CD4-positive, alpha-beta T cell treated with Interleukin-17A for 1 hour (primary cell): ENCODE measurements around the gene TRDN.

Experiments
- DNase-seq: peaks from one replicate; pipeline ENCODE4 v3.0.0-alpha.2; 2020

TRDN gene

DNA sequence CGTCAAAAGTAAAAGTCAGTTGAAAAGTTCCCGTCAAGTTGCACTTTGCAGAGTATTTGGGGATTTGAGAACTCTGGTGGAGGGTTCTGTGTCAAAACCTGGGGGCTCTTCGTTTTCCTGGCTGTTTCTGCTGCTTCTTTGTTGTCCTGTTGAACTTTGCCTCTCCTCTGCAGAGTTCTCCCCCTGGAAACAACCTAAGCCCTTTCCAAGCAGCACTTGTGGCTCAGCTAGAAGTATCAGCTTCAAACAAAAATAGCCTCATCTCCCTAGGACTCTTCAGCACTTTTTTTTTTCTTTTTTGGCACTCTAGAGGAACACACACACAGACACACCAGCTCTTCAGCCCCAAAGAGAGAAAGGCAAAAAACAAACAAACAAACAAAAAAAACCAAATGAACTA lies at the start of gene TRDN:
TRDN (minus strand) TSS at position 169 of the 400 bp plus-strand sequence. CDS start 175 bp downstream, outside the sequence.
- no peak for DNase-seq

GRCh38 chr6:123681957-123682462 lies 45.3 kb upstream of the TRDN start:
- DNase-seq = no peak

DNA sequence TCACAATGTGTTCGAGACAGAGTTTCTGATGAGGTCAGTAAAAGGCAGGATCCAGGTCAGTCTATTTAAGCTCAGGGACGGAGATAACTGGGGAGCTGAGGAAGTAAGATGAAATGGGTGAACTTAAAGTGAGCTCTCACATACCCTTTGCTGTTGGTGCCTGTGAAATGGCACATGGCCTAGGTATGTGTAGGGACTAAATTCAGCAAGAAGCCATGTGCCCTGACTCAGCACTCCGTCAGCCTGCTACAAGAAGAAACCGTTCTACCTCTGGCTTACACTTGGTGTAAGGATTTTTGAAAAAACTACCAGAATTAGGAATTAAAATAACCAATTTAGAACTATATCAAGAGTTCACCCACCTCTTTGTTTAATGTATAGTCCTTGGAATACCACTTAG lies 41.1 kb upstream of the TRDN start:
- DNase-seq = no peak

DNA sequence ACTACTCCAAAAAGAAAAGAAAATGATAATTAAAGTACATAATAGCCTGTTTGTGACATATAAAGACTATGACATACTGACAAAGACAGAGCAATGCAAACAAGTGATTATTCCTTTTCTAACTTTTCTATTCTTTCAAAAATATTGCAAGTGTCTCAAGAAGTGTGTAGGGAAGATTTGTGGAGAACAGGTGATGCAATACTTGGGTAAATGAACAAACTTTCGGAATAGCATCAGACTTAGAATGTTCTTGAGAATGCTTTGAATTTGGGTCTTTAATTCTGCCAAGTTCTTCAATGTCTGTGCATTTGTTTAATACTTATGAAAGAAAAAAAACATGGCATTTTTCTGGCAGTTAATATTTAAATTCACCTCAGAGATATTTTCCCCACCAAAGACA lies 40.0 kb upstream of the TRDN start:
- DNase-seq = no peak

DNA sequence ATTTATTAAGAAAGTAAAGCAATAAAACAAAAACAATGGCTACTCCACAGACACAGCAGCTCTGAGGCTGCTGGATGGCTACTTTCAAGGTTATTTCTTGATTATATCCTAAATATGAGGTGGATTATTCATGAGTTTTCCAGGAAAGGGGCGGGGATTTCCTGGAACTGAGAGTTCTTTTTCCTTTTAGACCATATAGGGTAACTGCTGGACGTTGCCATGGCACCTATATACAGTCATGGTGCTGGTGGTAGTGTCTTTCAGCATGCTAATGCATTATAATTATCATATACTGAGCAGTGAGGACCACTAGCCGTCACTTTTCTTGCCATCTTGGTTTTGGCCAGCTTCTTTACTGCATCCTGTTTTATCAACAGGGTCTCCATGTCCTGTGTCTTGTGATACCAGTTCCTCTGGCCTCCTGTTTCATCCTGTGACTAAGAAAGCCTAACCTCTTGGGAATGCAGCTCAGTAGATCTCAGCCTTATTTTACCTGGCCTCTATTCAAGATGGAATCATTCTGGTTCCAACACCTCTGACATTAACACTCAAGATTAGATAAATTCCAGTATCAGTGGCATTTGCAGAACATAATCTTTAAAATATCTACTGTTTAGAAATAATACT lies 32.3 kb upstream of the TRDN start:
- DNase-seq = no peak

GRCh38 chr6:123668063-123668462 lies 31.3 kb upstream of the TRDN start:
- no peak for DNase-seq

GRCh38 chr6:123663436-123663835 lies 26.7 kb upstream of the TRDN start:
- no peak for DNase-seq

GRCh38 chr6:123662757-123663156 lies 26.0 kb upstream of the TRDN start:
- no peak for DNase-seq

DNA sequence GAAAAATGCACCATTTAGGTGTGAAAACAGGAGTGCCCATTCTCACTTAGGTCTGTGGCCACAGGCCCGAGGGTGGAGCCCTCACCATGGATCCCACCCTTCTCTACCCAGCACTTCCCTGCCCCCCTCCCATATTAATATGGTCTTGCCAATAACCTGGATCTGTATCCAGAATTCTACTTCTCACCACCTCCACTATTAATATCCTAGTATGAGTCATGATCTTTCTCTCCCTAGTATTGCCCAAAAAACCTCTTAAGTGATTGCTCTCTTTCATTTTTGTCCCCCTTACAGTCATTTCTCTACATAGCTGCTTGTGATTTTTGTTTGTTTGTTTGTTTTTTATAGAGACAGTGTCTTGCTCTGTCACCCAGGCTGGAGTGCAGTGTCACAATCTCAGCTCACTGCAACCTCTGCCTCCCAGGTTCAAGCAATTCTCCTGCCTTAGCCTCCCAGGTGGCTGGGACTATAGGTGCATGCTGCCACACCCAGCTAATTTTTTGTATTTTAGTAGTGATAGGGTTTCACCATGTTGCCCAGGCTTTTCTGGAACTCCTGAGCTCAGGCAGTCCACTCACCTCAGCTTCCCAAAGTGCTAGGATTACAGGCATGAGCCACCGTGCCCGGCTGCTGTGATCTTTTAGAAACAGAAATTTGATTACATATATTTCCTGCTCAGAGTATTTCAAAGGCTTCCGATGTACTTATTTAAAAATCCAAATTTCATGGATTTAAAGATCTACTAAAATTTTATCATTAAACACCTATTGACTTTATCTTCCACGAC lies 24.5 kb upstream of the TRDN start:
- DNase-seq = no peak

DNA sequence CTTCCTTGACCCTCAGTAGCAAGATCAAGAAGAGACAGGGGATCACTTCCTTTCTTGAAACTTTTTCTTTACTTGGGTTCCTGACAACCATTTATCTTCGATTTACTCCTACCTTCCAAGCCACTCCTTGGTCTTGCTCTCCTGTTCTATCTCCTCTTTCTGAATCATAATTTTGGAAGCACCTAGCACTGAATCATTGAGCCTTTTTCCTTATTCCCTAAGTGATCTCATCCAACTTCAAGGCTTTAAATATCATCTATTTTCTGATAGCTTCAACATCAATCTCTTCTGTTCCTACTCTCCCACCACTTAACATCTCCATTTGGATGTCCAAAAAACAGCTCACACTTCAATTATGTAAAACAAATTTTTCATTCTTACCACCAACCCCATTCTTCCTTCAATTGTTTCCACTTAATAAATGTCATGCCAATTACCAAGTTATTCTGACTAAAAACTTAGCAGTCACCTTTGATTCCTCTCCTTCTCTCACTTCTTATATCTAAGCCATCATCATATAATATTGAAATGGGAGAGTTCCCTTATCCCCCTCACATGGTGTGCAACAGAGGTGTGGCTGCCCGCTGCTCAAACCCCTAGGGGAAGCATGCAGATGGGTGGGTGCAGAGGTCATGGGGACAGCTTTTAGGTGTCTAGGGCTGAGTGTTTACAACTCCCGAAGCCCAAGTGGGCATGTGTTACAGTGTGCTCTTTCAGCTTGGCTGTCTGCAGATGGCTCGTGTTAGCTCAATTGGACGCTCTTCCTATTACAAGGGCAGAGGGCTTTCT lies 23.4 kb upstream of the TRDN start:
- DNase-seq = no peak

DNA sequence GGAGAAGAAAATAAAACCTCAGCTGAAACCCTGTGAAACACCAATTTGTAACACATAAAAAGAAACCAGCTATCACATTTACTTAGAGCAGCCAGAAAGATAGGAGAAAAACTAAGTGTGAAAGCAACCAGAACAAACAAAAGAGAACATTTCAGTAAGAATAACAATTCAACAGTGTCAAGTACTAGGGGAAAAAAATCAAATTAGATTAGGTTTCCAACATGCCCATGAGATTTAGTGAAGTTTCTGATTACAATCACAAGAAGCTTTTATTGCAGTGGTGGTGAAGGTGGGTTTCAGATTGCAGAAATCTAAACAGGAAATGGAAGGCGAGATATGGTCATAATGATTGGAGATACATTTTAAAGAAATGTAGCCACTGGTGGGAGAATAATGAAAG lies 22.1 kb upstream of the TRDN start:
- DNase-seq = no peak

DNA sequence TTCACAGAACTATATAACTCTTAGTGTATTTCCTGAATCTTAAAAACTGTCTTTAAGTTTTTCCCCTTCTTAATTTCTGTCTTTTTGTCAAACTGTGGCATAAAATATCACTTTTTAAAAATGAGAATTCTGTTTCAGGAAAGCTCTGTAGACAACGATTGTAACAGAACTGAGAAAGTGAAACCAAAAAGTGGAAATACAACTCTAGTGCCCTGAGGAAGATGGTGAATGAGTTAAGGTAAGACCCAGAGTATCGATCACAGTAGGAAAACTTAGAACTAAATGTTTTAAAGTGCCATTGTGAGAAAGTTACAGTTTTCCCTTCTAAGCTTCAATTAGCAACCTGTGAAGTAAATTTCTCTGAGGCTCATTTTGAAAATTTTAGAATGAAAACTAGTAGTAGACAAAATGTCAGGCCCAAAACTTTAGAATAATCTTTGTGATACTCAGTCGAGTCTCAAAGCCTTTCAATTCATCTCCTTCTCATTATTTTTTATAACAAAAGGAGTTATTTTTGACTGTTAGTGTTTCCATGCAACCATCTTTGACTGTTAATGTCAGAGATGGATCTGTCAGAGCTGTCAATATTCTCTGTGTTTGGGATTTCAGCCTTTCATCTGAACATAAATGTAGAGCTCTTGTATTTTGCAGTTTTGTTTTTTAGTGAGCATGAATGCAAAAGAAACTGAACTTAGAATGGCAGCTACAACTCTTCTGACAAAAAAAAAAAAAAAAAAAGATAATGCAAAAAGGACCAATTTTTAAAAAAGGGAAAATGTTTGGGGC lies 19.0 kb upstream of the TRDN start:
- no peak for DNase-seq

GRCh38 chr6:123648723-123649122 lies 12.0 kb upstream of the TRDN start:
- DNase-seq = no peak

DNA sequence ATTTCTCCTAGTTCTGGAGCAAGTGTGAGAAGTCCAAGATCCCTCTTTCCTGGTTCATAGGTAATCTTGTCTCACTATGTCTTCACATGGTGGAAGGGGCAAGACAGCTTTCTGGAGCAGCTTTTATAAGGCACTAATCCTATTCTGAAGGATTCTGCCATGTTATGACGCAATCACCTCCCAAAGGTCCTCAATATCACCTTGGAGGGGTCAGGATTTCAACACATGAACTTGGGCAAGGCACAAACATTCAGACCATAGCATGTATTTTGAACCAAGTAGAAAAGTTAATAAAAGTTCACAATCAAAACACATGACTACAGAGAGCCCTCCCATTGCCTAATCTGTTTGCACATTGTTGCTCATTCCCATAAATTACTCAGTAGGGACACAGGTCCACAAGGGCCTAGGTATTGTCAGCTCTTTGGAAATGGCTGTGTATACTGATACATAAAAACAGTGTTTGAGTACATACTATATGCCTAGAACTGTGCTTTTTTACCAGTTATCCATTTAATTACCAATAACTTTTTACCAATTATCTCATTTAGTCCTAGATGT lies 11.3 kb upstream of the TRDN start:
- no peak for DNase-seq

GRCh38 chr6:123641497-123641896 lies 4.7 kb upstream of the TRDN start:
- DNase-seq = no peak

- no peak for DNase-seq
Observed at GRCh38 chr6:123640567-123641187, 3.9 kb upstream of the TRDN start.

GRCh38 chr6:123638865-123639264 lies 2.1 kb upstream of the TRDN start:
- no peak for DNase-seq

DNA sequence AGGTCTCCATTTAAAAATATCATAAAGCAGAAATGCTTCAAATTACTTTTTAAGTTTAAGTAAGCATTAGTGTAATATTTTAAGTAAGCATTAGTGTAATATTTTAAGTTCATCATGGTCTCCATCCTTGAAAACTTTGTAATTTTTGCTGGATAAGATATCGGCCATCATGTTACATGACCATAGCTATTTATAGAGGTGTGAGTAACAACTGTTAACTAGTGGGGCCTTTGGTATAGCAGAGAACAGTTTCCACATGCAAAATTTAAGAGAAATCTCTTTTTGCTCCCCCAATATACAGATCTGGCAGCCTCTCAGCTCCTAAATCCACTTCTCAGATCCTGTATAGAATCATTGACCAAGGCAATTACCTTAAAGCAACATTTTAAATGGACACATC lies 468 bp downstream of the TRDN start:
- DNase-seq = no peak

DNA sequence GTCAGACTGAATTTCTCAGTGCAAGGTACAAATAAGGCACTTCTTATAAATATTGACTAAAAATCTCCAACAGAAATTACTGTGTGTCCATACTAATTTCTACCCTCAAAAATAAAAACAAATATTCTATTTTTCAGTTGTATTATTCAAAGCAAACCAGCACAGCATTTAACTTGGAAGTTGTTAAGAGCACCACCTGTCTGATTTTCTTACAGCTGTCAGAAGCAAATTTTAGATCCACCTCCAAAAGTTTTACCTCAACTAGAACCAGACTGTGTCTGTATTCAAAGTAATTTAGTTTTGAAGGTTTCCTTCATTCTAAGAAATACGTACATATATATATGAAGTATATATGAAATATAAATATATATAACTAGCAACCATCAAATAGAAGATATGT lies 1.2 kb downstream of the TRDN start:
- DNase-seq = no peak

GRCh38 chr6:123635144-123635543 lies 1.6 kb downstream of the TRDN start:
- DNase-seq = no peak

DNA sequence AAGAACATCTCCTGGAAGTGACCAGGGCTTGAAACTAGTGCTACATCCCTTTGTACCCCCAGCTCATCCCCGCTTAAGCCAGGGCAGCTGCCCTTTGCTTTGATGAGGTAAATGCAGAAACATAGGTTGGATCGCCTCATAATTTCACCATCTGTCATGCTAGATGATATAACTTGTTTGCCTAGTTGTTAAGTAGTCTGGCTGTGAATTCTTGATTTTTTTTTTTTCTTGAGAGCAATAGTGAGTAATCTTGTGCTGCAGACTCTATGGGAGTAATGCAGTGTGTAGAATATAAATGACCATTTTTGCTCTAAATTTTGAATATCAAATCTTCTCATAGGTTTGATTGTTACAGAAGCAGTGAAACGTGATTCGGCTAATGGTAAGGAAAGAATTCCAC lies 4.1 kb downstream of the TRDN start:
- no peak for DNase-seq
